Ovary (tissue), 9 donors: Measurements from ENCODE around the gene ALDH3A2. TPM values are rescaled to one million over a fixed set of nuclear protein-coding genes. Genes with fewer than 3 reads are reported as not detected.
A peak's percentile ranks its signal among the peaks of the same experiment; 100 is the strongest.

Experiments used
- DNase-seq, 5 donors: peaks; one replicate each; pipeline ENCODE4 v3.0.0-alpha.2; 2019 to 2020
- H3K27ac ChIP-seq, 2 donors: fragments of 200-600 bp; one replicate each; pipeline versions ENCODE4 v1.5.1 to v1.8.0; 2019 to 2022
- H3K27me3 ChIP-seq: fragments of 200-600 bp; one replicate; pipeline ENCODE4 v1.8.0; 2022
- H3K36me3 ChIP-seq: fragments of 200-600 bp; sonication (generic); one replicate; pipeline ENCODE4 v1.5.1; 2019
- H3K4me1 ChIP-seq: one replicate; pipeline ENCODE4 v1.8.1; 2013; ENCODE audit warnings: mild to moderate bottlenecking, moderate library complexity; ENCODE audit not compliant: insufficient read depth
- H3K4me3 ChIP-seq: fragments of 200-600 bp; sonication (generic); one replicate; pipeline ENCODE4 v1.5.1; 2017
- H3K9me3 ChIP-seq, 2 donors: fragments of 200-600 bp in 1 of 2; sonication (generic) in 1 of 2; one replicate each; pipeline versions ENCODE4 v1.5.1 to v1.8.1; 2013 to 2019; ENCODE audit warnings: mild to moderate bottlenecking in 1 of 2, moderate library complexity in 1 of 2
- EP300 ChIP-seq: sonication (generic); formaldehyde crosslinking; IDR thresholded peaks from one replicate; pipeline ENCODE4 v1.6.1; 2017; ENCODE audit warnings: antibody characterized with exemption
- POLR2A ChIP-seq: fragments of 450-650 bp; IDR thresholded peaks from one replicate; pipeline ENCODE4 v1.6.1; 2017; ENCODE audit warnings: antibody characterized with exemption, mild to moderate bottlenecking, moderate library complexity
- WGBS, 3 donors: extraction: QIAGEN DNeasy Blood & Tissue Kit in 1 of 3; methylation state at CpG; one replicate each; pipeline versions ENCODE4 v1.1.5 to v1.1.7; 2013 to 2017; 5-methylcytosine and 5-hydroxymethylcytosine counted together
- intact Hi-C, 4 donors: fragments of 100-400 bp; cut with DNase I; formaldehyde crosslinking; loops; one replicate each; pipeline versions ENCODE4 v1.11.0 to v1.15.1; 2022 to 2023
- polyA plus RNA-seq, 2 donors: library from polyadenylated mRNA; stranded (reverse); fragments of 200-250 nt in 1 of 2; fragments of 350-450 nt in 1 of 2; fragmentation: Illumina TruSeq in 1 of 2; extraction: RNeasy Lipid Tissue Mini Kit (QIAGEN cat#74804) in 1 of 2; gene quantifications; one replicate each; pipeline ENCODE4 v1.2.3, GENCODE V29; 2013 to 2014
- total RNA-seq, 7 donors: library from RNA; depleted of rRNA in 2 of 7; stranded (reverse); fragments of >200 nt in 2 of 7; fragmentation: NEBNext Ultra II Directional in 3 of 7; extraction: Animal tissue kit (Norgen Biotek cat#: 25700) in 3 of 7; gene quantifications; one replicate each; pipeline versions ENCODE4 v1.1.0 to v1.2.4, GENCODE V29; 2016 to 2023
- TF ChIP-seq, protein P1 (sequence below), 3 donors: fragments of 450-650 bp in 2 of 3; fragments of 200-600 bp in 1 of 3; IDR thresholded peaks; one replicate each; pipeline versions ENCODE4 v1.5.1 to v1.8.0; 2016 to 2022; ENCODE audit warnings: antibody characterized with exemption in 3 of 3, mild to moderate bottlenecking in 1 of 3
- donor health status: DM: no; HTN: no; CAD: no; lungs with moderate emphysema.
- donor health status: DM: no; HTN: no; CAD: no.
- donor health status: Bipolar disorder and iron deficiency.
- donor health status: DM: yes; HTN: yes; CAD: no.
- donor health status: DM: no; HTN: no; CAD: no.
- donor health status: DM: yes; HTN: yes; CAD: no.

The ALDH3A2 gene
- total and polyA plus RNA-seq, 9 donors, result 31.1 to 126 (median 74.6) TPM

DNA sequence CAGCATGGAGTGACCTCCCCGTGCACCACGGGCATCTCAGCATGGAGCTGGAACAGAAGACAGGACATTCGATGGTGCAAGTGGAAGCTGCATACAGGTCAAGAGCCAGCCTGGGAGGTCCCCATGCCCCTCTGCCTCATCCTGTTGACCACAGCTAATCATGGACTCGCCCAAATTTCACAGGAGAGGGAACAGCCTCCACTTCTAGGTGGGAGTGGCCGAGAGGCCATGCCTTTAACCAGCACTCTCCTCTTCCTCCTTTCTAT is 71.6 kb downstream of the ALDH3A2 start:
- no peak for DNase-seq
- Histone ChIP-seq H3K4me3 (no peak overlapping the region), H3K27ac (no peak overlapping the region), H3K4me1 (peaks cover 16% of the 10 kb centered on the region), H3K36me3 (no peaks in the 10 kb centered on the region), H3K27me3 (no peaks in the 10 kb centered on the region), H3K9me3 (no peaks in the 10 kb centered on the region)
- intact Hi-C loops, result loop anchor here in 1 of 4 donors (10.0 kb wide), 1 partner anchor 55 kb away; no protein-coding TSS in a partner anchor
- TF ChIP-seq POLR2A (no peak), EP300 (no peak)
- TF ChIP-seq, protein P1, sequence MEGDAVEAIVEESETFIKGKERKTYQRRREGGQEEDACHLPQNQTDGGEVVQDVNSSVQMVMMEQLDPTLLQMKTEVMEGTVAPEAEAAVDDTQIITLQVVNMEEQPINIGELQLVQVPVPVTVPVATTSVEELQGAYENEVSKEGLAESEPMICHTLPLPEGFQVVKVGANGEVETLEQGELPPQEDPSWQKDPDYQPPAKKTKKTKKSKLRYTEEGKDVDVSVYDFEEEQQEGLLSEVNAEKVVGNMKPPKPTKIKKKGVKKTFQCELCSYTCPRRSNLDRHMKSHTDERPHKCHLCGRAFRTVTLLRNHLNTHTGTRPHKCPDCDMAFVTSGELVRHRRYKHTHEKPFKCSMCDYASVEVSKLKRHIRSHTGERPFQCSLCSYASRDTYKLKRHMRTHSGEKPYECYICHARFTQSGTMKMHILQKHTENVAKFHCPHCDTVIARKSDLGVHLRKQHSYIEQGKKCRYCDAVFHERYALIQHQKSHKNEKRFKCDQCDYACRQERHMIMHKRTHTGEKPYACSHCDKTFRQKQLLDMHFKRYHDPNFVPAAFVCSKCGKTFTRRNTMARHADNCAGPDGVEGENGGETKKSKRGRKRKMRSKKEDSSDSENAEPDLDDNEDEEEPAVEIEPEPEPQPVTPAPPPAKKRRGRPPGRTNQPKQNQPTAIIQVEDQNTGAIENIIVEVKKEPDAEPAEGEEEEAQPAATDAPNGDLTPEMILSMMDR (IDR thresholded peaks at IDR 0.05), result no peak
- 45 to 76% (median 71%) methylated on average over 5 of the region's 5 CpGs for WGBS, 3 donors

DNA sequence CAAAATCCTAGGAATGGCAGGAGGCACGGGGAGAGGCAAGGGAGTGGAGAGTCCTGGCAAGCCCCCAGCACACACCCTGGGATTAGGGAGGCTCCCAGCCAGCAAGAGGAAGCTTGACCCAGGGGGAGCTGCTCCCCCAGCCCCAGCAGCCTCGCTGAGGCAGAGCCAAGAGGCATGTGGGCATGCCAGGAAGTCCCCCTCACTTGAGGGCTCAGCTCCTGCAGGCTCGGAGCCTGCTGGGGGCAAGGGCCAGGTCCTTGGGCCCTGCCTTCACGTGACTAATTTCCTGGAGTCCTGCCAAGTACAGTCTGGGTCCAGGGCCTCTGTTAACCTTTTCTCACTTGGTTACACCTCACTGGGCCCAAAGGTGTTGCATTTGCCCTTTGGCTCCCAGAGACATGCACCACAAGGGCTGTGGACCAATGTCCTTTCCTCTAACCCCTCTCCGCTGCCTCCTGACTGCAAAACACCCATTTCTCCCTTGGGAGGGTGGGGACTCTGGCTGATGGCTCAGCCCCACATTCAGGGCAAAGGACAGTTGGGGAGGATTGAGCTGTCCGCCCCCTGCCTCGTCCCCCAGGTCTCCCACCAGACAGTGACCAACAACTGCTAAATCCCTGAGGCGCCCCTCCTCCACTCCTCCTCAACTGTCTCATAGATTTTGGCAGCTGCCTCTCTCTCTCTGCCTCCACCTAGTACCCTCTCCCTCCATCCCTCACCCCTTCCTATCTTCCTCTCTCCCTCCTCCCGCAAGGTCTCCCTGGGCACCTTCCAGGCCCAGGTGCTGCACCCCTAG is 72.3 kb downstream of the ALDH3A2 start:
- TF ChIP-seq, protein P1 (IDR thresholded peaks at IDR 0.05), result no peak
- TF ChIP-seq EP300 (no peak), POLR2A (no peak)
- no peak overlapping the region for H3K4me3 ChIP-seq
- intact Hi-C loops, result loop anchor here in 1 of 4 donors (10.0 kb wide), 1 partner anchor 56 kb away; no protein-coding TSS in a partner anchor
- peaks cover 16% of the 10 kb centered on the region for H3K4me1 ChIP-seq
- H3K27ac ChIP-seq, result no peak overlapping the region
- DNase-seq, result peak in 2 of 5 donors; percentile 36 to 58
- no peaks in the 10 kb centered on the region for H3K27me3 ChIP-seq
- H3K9me3 ChIP-seq, result no peaks in the 10 kb centered on the region
- 51 to 56% (median 56%) methylated on average over 8 to 9 of the region's 9 CpGs for WGBS, 3 donors
- H3K36me3 ChIP-seq, result no peaks in the 10 kb centered on the region

DNA sequence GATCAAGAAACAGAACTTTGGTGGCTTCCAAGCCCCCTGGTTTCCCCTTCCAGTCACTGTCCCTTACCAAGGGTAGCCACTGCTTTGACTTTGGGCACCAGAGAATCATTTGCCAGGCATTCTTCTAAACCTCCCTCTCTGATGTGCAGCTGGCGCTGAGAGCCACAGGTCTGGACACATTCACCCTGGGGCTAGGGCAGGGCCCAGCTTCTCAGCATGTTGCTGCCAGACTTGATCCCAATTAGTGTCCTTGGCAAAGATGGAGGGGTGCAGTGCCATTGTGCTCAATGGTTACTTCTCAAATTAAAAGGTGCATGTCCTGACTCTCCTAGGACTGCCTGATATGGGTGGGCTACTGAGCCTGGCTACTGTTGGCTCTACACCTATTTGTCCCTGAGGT is 75.4 kb downstream of the ALDH3A2 start:
- peaks cover 27% of the 10 kb centered on the region for H3K4me1 ChIP-seq
- no peak overlapping the region for H3K4me3 ChIP-seq
- 100% methylated on average over 1 of the region's 1 CpG for WGBS, 3 donors

GRCh38 chr17:19724501-19725420 is 76.2 kb downstream of the ALDH3A2 start:
- Histone ChIP-seq H3K36me3 (no peaks in the 10 kb centered on the region), H3K27me3 (no peaks in the 10 kb centered on the region), H3K27ac (no peak overlapping the region), H3K4me1 (peaks cover 29% of the 10 kb centered on the region), H3K9me3 (no peaks in the 10 kb centered on the region), H3K4me3 (no peak overlapping the region)
- TF ChIP-seq, protein P1 (IDR thresholded peaks at IDR 0.05), result no peak
- TF ChIP-seq POLR2A (no peak), EP300 (no peak)
- 41 to 58% (median 45%) methylated on average over 30 to 55 of the region's 55 CpGs for WGBS, 3 donors
- intact Hi-C loops, result loop anchor here in 1 of 4 donors (10.0 kb wide), 1 partner anchor 60 kb away; no protein-coding TSS in a partner anchor
- peak in 4 of 5 donors; percentile 39 to 65 (median 57) for DNase-seq

More for the DNA sequence above, 75.4 kb downstream of the ALDH3A2 start:
- no peak overlapping the region for H3K27ac ChIP-seq
- no peaks in the 10 kb centered on the region for H3K36me3 ChIP-seq
- H3K27me3 ChIP-seq, result no peaks in the 10 kb centered on the region
- peak in 1 of 5 donors; percentile 18 for DNase-seq
- TF ChIP-seq POLR2A, result no peak
- TF ChIP-seq EP300, result no peak
- TF ChIP-seq, protein P1 (IDR thresholded peaks at IDR 0.05), result no peak
- H3K9me3 ChIP-seq, result no peaks in the 10 kb centered on the region
- intact Hi-C loops, result loop anchor here in 1 of 4 donors (10.0 kb wide), 1 partner anchor 59 kb away; no protein-coding TSS in a partner anchor
